A673 (cell line): ENCODE measurements around the gene KRTAP10-2. TPM values are rescaled to one million over a fixed set of nuclear protein-coding genes. Genes with fewer than 3 reads are reported as not detected.

Experiments
- BruUV-seq: library from RNA; stranded (reverse); fragments of 400-500 nt; replicated peaks from 2 replicates; lab custom pipeline; 2021; lab: Mats Ljungman, UMichigan
- CTCF ChIA-PET: fragments of 300-600 bp; sonication (Branson Sonifier 250); formaldehyde crosslinking; loops from one replicate; lab custom pipeline; 2022; ENCODE audit warnings: antibody characterized with exemption; lab: Charles Lee
- POLR2A ChIA-PET: fragments of 300-600 bp; sonication (Branson Sonifier 250); formaldehyde crosslinking; loops from one replicate; lab custom pipeline; 2022; ENCODE audit warnings: antibody characterized with exemption; ENCODE audit not compliant: low non-redundant PET; lab: Charles Lee
- DNase-seq: peaks from one replicate; pipeline ENCODE4 v3.0.0-alpha.2; 2015; ENCODE audit warnings: low spot score
- H3K27ac ChIP-seq: fragments of 200-600 bp; sonication (generic); 2 replicates; pipeline ENCODE4 v1.5.1; 2016; ENCODE audit warnings: mixed run types, low read depth, mild to moderate bottlenecking, mixed read lengths, antibody characterized with exemption, low read length; ENCODE audit not compliant: poor library complexity, severe bottlenecking
- H3K27me3 ChIP-seq: fragments of 200-600 bp; sonication (generic); replicated peaks from 2 replicates; pipeline ENCODE4 v1.6.1; 2017; ENCODE audit warnings: mixed run types, low read depth, mild to moderate bottlenecking, mixed read lengths, antibody characterized with exemption, low read length; ENCODE audit not compliant: insufficient read depth, poor library complexity
- H3K36me3 ChIP-seq: fragments of 200-600 bp; sonication (generic); 2 replicates; pipeline ENCODE4 v1.6.1; 2016; ENCODE audit warnings: mixed run types, mild to moderate bottlenecking, mixed read lengths, antibody characterized with exemption, low read length; ENCODE audit not compliant: insufficient read depth, poor library complexity, severe bottlenecking
- H3K4me1 ChIP-seq: fragments of 200-600 bp; sonication (generic); 2 replicates; pipeline ENCODE4 v1.6.1; 2017; ENCODE audit warnings: mixed run types, mild to moderate bottlenecking, mixed read lengths, antibody characterized with exemption, low read length; ENCODE audit not compliant: insufficient read depth, poor library complexity, severe bottlenecking
- H3K4me3 ChIP-seq: fragments of 200-600 bp; sonication (generic); 2 replicates; pipeline ENCODE4 v1.5.1; 2016; ENCODE audit warnings: low read depth, mixed run types, mild to moderate bottlenecking, mixed read lengths, low read length; ENCODE audit not compliant: poor library complexity, severe bottlenecking
- H3K9me3 ChIP-seq: fragments of 200-600 bp; sonication (generic); 2 replicates; pipeline ENCODE4 v1.6.1; 2016; ENCODE audit warnings: mixed run types, low read depth, mild to moderate bottlenecking, mixed read lengths, antibody characterized with exemption, low read length; ENCODE audit not compliant: poor library complexity, severe bottlenecking
- EZH2 ChIP-seq: fragments of 200-600 bp; sonication (generic); IDR thresholded peaks from 2 replicates; pipeline ENCODE4 v1.6.1; 2017; ENCODE audit warnings: borderline replicate concordance, low read depth, mild to moderate bottlenecking, mixed read lengths, antibody characterized with exemption, low read length; ENCODE audit not compliant: poor library complexity, severe bottlenecking
- intact Hi-C: fragments of 100-400 bp; cut with micrococcal nuclease; formaldehyde crosslinking; loops from one replicate; pipeline ENCODE4 v1.10.0; 2022; ENCODE audit not compliant: unreplicated experiment
- total RNA-seq: library from RNA; stranded (reverse); gene quantifications from 2 replicates; pipeline ENCODE4 v1.2.3, GENCODE V29; 2021
- TF ChIP-seq, protein P1 (sequence below): fragments of 300-800, 200-600 bp; sonication (generic); conservative IDR thresholded peaks from 2 replicates; pipeline ENCODE4 v1.5.1; 2017; ENCODE audit warnings: low read depth, mild to moderate bottlenecking, antibody characterized with exemption, low read length, moderate library complexity, mixed read lengths

The KRTAP10-2 gene
- total RNA-seq, 1 experiment from 2014 or later = 0.69 TPM

DNA sequence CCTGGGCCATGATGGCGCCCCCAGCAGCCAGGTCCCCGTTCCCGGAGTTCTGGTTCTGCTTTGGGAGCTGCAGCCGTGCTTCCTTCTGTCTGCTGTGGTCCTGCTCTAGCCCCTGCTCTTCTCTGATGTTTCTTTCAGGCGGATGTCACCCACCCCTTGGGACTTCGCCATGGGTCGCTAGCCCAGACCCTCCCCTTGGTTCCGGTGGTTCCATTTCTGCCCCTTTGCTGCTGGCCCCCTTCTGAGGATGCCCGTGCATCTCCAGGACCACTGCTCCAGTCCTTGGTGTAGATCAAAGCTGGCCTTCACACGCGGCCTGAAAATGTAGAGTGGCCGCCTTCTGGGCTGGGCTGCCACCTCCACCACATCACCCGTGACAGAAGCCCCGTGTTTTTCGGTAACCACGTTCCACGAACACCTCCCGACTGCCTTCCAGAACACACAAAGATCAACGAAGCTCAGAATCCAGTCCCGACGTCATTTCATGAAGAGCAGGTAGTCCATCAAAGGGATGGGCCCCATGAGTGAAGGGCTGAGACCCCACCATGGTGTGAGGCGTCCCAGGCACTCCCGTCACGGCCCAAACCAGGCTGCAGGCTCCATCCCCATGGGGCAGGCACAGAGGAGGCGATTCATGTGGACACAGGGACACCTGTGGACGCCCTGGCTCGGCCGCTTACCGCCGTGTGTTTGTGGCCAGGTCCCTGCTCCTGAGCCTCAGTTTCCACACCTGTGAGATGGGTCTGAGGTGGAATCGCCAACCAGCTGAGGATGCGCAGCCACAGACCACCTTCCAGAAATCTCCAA lies 35.7 kb downstream of the KRTAP10-2 start:
- H3K27me3 ChIP-seq = no peaks in the 10 kb centered on the region
- intact Hi-C loops = no loop called here
- H3K27ac ChIP-seq = no peak overlapping the region
- DNase-seq = no peak
- no peaks in the 10 kb centered on the region for H3K9me3 ChIP-seq
- ChIA-PET CTCF (no interaction called here), POLR2A (no interaction called here)
- TF ChIP-seq EZH2 = no peak
- TF ChIP-seq, protein P1, sequence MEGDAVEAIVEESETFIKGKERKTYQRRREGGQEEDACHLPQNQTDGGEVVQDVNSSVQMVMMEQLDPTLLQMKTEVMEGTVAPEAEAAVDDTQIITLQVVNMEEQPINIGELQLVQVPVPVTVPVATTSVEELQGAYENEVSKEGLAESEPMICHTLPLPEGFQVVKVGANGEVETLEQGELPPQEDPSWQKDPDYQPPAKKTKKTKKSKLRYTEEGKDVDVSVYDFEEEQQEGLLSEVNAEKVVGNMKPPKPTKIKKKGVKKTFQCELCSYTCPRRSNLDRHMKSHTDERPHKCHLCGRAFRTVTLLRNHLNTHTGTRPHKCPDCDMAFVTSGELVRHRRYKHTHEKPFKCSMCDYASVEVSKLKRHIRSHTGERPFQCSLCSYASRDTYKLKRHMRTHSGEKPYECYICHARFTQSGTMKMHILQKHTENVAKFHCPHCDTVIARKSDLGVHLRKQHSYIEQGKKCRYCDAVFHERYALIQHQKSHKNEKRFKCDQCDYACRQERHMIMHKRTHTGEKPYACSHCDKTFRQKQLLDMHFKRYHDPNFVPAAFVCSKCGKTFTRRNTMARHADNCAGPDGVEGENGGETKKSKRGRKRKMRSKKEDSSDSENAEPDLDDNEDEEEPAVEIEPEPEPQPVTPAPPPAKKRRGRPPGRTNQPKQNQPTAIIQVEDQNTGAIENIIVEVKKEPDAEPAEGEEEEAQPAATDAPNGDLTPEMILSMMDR = no peak
- H3K36me3 ChIP-seq = no peaks in the 10 kb centered on the region
- no peaks in the 10 kb centered on the region for H3K4me1 ChIP-seq
- no peak overlapping the region for H3K4me3 ChIP-seq
- no TSS peak for BruUV-seq

DNA sequence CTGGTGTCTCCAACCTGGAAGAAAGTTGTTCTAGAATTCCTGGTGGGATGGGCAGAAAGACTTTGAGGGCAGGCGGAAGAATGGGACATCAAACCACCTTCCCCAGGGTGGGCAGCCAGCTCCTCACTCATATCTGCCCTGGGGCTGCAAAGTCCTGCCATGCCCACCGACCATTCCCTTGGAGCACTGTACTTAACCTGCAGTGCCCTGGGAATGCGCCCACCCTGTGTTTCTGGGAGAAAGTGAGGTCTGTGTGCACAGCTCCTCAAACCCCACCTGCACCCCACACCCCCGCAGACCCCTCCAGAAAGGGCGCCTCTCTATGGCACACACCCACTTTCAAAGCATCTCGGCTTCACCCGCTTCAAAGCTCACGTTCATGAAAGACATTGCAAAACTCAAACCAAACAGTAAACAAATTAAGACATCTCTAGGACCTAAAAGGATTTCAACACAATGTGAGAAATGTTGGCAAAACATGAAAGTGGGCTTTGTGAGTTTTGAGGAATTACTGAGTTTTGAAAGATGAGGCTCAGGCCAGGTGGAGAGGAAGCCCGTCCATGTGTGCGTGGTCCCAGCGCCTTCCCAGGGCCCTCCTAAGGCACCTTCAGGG lies 36.5 kb downstream of the KRTAP10-2 start:
- no peak for DNase-seq
- Histone ChIP-seq H3K27ac (no peak overlapping the region), H3K9me3 (no peaks in the 10 kb centered on the region), H3K4me1 (no peaks in the 10 kb centered on the region), H3K36me3 (no peaks in the 10 kb centered on the region), H3K4me3 (no peak overlapping the region), H3K27me3 (no peaks in the 10 kb centered on the region)
- intact Hi-C loops = loop anchor here (5.0 kb wide), 1 partner anchor 227 kb away; no protein-coding TSS in a partner anchor
- ChIA-PET CTCF (no interaction called here), POLR2A (no interaction called here)
- TF ChIP-seq EZH2 = no peak
- TF ChIP-seq, protein P1 = no peak
- BruUV-seq = no TSS peak

- Histone ChIP-seq H3K36me3 (no peaks in the 10 kb centered on the region), H3K27me3 (no peaks in the 10 kb centered on the region), H3K4me1 (no peaks in the 10 kb centered on the region), H3K4me3 (no peak overlapping the region), H3K9me3 (no peaks in the 10 kb centered on the region), H3K27ac (no peak overlapping the region)
- intact Hi-C loops = loop anchor here (5.0 kb wide), 1 partner anchor 228 kb away; no protein-coding TSS in a partner anchor
- DNase-seq = no peak
- POLR2A ChIA-PET = no interaction called here
- CTCF ChIA-PET = no interaction called here
- TF ChIP-seq EZH2 = no peak
- TF ChIP-seq, protein P1 = no peak
- BruUV-seq = no TSS peak
Measured at GRCh38 chr21:44514218-44514520, 37.1 kb downstream of the KRTAP10-2 start.
